Activated CD8-positive, alpha-beta memory T cell treated with anti-CD3 and anti-CD28 coated beads, Interleukin-2, amount 50 U/mL, for 24 hours (primary cell): ENCODE measurements around the gene FUBP3.

Experiments used
- DNase-seq: peaks from one replicate; pipeline ENCODE4 v3.0.0-alpha.2; 2020; ENCODE audit errors: extremely low read depth

Gene FUBP3, protein sequence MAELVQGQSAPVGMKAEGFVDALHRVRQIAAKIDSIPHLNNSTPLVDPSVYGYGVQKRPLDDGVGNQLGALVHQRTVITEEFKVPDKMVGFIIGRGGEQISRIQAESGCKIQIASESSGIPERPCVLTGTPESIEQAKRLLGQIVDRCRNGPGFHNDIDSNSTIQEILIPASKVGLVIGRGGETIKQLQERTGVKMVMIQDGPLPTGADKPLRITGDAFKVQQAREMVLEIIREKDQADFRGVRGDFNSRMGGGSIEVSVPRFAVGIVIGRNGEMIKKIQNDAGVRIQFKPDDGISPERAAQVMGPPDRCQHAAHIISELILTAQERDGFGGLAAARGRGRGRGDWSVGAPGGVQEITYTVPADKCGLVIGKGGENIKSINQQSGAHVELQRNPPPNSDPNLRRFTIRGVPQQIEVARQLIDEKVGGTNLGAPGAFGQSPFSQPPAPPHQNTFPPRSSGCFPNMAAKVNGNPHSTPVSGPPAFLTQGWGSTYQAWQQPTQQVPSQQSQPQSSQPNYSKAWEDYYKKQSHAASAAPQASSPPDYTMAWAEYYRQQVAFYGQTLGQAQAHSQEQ

DNA sequence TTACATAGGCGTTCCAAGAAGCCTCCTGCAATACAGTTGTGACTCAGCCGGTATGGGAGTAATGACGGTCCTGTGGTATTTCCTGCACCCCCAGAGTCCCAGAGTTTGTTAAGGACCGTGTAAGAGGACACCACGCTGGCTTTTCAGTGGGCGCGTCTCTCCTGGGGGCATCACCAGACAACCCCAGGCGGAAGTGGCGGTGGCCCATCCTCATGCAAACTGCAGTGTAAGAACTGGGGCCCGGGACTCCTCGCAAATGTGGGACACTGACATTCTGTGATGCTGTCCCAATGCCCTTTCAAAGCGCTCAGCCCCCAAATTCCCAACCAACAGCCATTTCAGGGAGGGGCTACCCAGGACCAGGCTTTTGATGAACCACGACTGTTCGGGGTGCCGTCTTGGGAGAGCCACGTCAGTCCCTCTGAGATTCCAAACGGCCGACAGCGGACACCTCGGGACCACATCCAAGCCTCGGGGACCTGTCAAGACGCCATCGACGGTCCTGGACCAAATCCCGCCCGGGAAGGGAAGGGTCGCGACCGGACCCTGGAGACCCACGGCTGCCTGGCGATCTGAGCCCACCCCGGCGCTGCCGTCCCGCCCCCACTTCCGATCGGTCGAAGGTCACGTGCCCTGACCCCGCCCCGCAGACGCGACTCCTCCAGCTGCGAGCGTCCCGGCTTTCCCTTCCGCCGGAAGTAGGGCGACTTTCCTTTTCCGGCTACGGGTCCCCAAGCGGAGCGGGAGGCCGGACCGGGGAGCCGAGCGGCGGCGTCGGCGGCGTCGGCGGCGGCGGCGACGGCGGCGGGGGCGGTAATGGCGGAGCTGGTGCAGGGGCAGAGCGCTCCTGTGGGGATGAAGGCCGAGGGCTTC is at the start of gene FUBP3:
Gene FUBP3 (plus strand): TSS at position 713 of the 873 bp plus-strand sequence. CDS start 104 bp downstream, at position 817.
- peak; percentile 82 for DNase-seq

DNA sequence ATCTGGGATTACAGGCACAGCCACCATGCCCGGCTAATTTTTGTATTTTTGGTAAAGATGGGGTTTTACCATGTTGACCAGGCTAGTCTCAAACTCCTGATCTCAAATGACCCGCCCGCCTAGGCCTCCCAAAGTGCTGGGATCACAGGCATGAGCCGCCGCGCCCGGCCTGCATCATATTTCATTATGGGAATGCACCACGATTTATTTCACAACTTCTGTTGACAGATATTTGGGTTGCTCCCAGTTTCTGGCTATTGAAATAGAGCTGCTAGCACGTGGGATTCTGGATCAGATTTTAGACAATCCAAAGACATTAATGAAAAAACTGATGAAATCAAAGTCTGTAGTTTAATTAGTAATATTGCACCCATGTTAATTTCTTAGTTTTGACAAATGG is 48.4 kb upstream of the FUBP3 start:
- DNase-seq: no peak

DNA sequence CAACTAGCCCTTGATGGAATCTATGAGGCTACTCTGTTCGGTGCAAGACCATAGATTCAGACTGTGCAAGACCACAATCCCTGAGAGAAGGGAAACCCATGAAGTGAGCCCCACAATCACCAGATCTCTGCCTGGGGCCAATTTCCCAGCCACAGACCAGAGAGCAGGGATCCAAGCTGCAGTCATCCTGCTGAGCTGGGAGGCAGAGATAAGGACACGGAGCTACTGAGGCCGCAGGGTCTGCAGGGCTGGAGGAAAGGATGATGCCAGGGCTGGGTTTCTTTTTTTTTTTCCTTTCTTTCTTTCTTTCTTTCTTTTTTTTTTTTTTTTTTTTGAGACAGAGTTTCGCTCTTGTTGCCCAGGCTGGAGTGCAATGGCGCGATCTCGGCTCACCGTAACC is 47.7 kb upstream of the FUBP3 start:
- no peak for DNase-seq

DNA sequence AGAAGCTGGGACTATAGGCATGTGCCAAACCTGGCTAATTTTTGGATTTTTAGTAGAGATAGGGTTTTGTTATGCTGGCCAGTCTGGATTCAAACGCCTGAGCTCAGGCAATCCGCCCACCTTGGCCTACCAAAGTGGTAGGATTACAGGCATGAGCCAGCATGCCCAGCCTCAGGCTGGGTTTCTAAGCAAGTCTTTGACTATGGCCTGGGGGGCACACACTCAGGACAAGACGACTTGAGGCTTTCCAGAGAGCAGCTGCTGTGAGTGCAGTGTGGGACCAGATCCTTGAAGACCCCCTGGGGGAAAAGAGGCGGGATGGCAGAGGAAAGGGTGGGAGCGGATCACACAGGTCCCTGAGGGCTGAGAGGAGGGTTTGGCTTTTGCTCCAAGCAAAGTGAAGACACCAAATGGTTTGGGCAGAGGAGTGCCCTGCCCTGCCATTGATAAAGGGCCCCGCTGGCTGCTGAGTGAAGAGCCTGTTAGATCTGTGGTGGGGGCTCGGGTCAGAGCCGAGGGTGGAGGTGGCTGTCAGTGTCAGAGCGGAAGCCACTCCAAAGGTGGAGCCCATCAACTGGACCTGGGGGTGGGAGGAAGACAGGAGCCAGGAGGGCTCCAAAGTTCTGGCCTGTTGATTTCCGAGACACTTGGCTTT is 46.8 kb upstream of the FUBP3 start:
- no peak for DNase-seq

DNA sequence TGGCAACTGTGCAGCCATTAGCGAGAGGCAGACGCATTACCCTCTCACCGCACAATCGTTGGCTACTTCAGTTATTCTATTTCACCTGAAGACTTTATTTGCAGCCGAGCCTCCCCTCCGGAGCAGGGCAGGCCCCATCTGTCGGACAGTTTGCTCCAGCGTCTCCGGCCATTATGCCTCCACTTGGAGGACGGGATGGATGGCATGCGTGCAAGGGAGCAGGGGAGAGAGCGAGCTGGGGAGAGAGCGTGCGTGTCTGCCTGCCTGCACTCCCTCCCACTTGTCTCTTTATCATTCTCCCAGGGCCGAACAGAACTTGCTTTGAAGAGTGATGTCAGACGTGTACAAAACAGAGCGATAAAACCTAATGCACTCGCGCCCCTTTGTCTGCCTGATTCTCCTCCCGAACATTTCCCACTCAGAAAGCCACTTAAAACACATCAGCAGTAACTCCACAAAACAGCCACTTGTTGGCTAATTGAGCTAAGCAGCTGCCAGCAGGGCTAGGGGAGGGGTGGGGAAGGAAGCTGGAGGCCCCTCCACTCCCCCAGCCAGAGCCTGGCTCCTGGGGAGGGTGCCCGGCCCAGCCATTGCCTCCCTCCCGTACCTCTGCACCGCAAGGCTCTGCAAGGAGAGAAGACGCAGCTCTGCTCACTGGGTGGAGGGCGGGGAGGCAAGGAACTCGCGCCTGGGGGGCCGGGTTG is 43.4 kb upstream of the FUBP3 start:
- no peak for DNase-seq

DNA sequence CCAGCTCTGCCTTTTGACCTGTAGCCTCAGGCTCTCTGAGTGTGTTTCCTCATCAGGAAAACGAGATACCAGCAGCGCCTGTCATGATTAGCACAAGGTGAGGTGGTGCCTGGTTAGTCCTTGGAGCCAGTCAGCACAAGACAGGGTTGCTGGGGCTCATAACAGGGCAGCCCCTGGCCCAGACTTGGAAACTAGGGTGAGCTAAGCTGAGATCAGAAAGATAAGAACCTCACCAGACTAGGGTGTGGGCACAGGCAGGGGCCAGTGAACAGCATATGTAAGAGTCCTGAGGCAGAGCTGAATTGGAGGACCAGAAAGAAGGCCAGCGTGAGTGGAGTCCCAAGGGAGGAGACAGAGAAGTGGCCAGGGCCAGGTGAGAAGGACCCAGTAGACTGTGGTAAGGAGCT is 42.7 kb upstream of the FUBP3 start:
- DNase-seq: no peak

DNA sequence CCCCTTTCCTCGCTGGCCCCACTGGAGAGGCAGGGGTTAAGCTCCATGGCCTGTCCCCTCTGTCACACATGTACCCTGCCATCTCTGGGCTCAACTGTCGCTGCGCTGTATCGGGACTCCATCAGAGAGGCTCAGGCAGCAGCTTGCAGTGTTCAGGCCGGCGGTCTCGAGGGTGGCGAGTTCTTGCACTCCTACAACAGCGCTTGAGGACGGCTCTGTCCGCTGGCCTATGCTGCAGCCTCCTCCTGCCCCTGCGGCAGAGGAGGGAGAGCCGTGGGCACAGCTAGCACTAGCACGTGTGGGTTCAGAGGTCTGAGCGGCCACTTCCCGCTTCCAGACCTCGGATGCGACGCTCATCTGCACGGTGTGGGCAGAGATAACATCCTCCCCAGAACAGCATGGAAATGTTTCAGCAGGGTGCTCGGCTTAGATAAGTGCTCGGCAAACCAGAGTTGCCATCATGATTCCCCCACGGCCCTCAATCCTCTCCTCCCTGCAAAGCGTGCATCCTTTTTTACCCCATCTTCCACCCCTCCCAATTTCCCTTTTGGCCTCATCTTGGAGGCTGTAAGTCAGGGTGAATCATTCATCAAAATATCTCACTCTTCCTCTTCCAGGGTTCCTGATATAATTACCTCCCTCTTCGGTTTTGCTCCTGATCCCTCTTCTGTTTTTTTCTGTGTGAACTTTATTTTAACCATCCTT is 41.9 kb upstream of the FUBP3 start:
- no peak for DNase-seq

DNA sequence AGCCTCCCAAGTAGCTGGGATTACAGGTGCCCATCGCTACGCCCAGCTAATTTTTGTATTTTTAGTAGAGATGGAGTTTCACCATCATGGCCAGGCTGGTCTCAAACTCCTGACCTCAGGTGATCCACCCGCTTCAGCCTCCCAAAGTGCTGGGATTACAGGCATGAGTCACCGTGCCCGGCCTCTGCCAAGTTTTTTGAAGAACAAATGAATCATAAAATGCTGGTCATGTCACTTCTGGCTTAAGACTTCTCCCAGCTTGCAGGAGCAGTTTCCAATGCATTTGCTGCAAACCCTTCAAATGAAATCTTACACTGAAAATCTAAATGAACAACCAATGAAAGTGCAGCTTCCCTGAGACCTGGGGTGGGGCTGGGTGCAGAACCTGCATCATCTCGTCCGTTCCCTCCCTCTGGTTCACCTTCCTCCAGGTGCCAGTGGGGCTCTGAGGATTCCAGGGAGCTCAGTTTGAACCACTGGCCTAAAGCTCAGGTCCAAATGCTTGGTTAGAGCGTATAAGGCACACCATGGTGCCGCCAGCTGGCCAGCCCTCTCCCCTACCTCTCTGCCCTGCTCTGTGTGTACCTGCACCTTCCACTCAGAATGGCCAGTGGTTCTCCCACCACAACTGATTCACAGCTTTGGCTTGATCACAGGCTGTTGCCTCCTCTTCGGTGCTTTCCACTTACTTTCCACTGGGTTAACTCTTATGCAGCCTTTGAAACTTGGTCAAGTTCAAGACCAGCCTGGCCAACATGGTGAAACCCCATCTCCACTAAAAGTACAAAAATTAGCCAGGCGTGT is 39.8 kb upstream of the FUBP3 start:
- no peak for DNase-seq

DNA sequence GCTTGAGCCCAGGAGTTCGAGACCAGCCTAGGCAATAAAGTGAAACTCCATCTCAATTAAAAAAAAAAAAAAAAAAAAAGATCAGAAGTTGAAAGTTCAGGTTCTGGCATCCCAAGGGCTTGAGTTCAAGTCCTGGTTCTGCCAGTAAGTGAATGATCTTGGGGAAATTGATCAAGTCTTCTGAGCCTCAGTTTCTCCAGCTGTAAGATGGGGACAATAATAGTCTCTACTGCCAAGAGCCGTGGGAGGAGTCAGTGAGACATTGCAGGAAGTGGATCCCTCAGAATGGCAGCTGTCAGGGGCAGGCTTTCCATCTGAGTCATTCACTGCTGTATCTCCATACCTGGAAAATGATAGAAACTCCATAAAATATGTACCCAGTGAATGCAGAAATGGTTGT is 37.8 kb upstream of the FUBP3 start:
- no peak for DNase-seq

DNA sequence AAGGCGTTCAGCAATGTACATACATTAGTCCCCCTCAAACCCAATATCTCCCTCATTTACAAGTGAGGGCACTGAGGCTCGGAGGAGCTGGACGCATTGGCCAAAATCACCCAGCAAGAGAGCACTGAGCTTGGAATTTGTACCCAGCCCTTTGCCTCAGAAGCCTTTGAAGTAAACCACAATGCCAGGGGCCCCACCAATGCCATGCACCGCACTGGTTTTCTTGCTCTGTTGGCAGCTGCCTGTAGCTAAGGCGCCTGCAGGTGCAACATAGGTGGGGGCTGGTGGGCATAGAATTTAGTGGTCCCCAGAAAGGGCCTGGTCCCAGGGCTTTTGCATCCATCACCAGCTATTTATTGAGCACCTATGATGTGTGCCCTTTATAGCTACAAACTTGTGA is 37.3 kb upstream of the FUBP3 start:
- DNase-seq: no peak

DNA sequence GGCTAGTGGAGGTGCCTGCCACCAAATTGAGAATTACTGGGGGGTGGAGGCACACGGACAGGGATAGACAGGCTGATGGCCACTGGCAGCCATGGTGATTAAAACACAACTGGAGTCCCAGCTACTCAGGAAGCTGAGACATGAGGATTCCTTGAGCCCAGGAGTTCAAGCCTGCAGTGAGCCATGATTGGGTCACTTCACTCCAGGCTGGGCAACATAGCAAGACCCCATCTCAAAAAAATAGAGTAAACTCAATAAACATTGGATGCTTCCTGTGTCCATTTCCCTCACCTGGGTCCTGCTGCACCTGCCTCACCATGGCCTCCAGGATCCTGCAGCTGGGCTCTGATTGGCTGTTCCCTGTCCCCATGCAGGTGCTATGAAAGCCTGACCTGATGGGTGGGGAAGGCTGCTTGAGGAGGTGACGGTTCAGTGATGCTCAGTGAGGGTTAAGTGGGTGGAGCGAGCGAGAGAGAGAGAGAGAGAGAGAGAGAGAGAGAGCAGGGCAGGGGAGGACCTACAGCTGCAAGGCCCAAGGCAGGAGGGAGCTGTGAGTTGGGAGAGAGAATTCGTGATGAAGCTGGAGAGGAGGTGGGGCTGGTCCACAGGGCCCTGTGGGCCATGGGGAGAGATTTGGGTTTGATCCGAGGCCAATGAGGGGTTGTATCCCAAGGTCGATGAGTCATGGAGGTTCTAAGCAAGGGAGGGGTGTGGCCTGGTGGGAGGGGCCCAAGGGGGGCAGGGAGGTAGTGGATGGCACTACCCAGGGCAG is 36.7 kb upstream of the FUBP3 start:
- no peak for DNase-seq

DNA sequence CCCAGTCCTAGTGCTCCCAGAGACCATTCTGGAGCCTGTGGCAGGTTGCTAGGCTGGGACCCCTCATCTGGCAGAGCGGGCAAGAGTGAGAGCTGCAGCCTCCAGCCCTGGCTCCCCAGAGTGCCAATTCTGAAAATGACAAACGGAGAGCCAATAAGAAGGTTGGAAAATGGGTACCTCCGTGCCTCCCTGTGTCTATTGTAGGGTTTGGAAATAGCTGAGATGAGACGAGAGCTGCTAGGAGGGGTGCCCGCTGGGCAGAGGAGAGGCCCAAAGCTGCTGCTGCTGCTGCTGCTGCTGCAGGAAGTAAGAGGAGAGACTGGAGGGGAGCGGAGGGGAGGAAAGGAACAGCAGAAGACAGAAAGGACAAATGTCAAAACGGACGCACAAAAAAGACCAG is 36.0 kb upstream of the FUBP3 start:
- no peak for DNase-seq

DNA sequence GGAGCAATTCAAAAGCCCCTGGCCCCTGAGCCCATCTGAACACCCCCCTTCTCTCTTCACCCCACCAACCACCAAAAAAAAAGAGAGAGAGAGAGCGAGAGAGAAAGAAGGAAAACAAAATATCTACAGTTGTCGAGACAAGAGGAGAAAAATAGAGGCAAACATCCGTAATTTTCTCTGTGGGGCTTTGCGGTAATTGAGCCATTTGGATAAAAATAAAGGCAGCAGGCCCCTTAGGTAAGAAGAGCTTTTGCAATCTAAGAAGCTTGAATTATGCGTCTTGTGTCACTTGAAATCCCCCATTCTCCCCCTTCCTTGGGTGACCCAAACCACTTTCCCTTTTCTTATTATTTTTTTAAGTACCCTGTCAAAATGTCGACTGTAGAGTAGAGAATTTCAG is 35.5 kb upstream of the FUBP3 start:
- no peak for DNase-seq

DNA sequence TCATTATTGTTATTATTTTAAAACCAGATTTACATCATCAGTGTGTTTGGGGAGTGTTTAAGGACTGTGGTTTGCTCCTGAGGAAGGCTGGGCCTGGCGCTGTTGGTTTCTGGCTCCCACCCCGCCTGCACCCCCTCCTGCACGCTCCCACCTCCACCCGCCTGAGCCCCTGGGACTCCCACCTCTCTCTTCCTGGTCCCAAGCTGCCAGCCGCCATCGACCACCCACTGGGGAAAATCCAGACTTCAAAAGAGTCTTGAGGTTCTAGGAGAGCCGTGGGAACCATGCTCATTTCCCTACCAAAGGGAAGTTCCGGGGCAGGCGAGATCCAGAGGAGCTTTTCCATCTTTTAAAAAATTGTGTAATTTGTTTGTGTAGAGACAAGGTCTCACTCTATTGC is 35.0 kb upstream of the FUBP3 start:
- DNase-seq: no peak

DNA sequence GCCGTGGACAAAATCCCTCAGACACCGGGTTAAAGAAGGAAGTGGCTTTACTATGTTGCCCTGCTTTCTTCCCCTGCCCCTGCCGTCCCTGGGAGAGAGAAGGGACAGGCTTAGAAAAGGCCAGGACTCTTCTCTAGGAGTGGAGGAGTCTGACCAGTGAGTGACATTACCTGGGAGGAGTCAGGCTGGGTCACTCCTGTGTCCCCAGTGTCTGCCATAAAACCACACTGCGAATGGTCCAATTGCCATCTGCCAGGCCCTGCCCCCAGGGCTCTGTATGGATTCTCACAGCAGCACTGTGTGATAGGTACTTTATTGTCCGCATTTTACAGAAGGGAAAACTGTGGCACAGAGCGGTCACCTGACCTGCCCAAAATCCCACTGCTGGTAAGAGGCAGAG is 31.3 kb upstream of the FUBP3 start:
- no peak for DNase-seq

DNA sequence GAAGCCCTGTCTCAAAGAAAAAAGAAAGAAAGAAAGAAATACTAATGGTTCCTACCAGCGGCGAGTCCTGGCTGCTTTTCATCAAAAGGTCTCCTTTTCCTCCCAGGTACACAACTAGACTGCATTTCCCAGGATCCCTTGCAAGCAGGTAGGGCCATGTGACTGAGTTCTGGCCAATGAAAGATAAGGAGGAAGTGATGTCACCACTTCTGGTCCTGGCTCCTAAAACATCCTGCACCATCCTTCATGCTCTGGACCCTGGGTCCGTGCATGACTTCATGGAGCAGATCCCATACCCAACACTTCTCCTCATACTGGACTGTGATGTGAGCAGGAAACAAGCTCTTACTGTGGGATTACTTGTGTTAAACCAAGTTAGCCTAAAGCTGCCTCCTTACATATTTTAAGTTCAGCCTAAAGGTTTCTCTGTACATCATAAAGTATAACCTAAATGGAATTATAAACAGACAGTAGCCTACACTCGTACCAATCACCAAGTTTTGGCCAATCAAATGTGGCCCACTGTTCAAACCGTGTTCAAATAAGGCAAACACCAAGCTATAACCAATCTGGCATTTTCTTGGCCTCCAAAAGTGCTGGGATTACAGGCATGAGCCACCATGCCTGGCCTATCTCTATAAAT is 30.2 kb upstream of the FUBP3 start:
- no peak for DNase-seq

DNA sequence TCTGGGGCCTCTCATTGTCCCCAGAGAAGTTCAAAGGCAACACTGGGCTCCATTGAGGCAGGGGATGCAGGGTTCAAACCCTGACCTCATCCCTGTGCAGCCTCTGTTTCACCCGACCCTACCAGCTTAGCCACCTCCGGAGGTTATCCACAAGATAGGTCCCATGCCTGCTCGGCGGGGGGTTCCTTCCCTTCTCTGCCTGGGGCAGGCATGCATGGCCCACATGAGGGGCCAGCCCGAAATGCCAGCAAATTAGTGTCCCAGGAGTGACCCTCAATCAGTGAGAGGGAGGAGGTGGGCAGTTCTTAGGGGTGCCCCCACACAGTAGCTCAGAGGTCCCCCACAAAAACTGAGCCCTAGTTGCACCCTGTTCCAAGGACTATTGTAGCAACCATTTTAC is 24.8 kb upstream of the FUBP3 start:
- DNase-seq: no peak

DNA sequence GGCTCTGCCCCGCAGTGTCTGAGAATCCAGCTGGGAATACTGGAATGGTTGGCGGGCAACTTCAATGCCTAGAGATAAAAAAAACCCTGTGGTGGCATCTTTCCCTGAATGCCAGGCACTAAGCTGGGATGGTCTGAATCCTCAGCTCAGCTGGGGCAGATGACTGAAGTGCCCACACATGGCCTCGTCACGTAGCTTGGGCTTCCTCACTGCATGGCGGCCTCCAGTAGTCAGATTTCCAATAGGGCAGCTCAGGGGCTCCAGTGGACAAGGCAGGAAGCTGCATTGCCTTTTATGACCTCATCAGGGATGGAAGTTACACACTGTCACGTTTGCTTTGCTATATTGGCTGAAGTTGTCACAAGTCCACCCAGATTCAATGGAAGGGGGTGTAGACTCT is 24.3 kb upstream of the FUBP3 start:
- no peak for DNase-seq

DNA sequence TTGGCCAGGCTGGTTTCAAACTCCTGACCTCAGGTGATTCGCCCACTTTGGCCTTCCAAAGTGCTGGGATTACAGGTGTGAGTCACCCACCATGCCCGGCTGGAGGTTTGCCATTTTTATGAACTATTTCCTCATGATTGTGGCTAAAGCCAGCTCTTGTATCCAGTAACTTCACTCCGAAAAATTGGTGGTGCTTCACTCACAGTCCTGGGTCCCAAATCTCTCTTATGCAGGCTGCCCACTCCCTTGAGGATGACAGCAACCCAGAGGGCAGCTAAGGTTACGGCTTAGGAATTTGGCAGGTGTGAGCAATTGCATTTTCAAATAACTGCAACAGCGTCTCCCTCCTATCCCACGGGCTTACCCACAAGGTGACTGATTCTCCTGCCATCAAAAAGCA is 23.4 kb upstream of the FUBP3 start:
- no peak for DNase-seq
